Measurements from ENCODE around the gene RGS10.

RGS10 gene

DNA sequence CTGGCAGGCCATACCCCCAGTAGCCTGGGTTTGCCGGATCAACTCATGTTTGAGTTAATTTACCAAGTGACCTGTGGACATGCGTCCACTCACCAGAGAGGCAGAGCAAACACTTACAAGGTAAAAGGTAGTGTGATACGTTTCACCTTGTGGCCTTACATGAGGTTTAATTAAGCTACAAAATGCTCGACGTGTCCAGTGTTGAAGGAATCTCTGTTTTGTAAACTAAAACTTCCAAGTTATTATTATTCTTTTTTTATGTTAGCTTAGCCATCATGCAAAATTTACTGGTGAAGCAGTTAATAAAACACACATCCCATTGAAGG, 42.9 kb downstream of the RGS10 start:
- in situ Hi-C loops (cut with HindIII; ENCODE audit: low sequenced_read_pairs), result loop anchor here (10.0 kb wide), 1 partner anchor 295 kb away; the partner anchor contains the start of gene GRK5

DNA sequence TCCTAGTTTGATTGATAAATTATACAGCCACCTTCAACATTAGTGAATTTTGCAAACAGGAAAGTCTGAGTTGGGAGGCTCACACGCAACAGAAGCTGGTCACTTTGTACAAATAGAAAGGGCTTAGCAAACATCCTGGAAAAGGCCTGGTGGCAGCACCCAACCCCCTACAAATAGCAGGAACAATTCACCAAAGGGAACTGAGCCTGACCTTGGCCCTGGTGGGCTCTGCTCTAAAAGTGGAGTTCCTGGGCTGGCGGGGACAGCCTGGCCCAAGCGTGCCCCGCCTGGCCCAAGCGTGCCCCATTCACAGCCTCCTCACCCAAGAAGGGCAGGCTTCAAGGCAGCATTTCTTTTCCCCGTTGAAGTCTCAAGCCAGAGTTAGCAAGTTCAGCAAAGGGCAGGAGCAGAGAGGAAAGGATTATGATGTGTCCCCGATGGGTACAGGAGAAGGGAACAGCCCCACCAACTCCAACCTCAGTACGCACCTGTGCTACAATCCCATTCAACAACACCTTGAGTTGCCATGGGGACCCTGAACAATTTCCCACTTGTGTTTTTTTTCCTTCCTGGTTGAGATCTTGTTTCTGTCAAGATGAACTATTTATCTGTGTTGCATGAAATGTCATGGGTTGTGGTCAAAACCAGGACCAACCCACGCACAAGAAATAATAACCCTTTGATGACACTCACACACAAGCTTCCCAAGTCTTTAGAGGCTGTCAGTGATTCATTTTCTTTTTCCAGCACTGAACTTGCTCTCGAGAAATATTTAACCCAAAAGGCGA, 43.4 kb downstream of the RGS10 start:
- in situ Hi-C loops (cut with HindIII; ENCODE audit: low sequenced_read_pairs), result loop anchor here (10.0 kb wide), 1 partner anchor 294 kb away; the partner anchor contains the start of gene GRK5

DNA sequence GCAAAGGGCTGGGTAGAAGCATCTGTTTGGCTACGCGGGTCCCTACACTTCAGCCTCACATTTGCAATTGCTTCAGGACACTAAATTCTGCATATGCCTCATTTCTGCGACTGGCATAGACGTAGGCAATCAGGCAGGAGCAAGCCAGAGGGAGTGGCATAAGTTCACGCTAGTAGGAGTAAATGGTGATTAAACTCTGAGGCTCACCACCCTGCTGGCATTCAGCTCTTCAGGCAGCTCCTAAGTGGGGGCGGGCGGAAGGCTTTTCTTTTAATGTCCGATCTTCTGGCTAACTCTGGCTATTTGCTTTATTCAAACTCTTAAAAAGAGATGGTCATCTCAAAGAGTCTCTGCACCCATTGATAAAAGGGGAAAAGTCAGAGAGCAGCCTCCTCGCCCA, 45.3 kb downstream of the RGS10 start:
- in situ Hi-C loops (cut with HindIII; ENCODE audit: low sequenced_read_pairs), result loop anchor here (10.0 kb wide), 1 partner anchor 292 kb away; the partner anchor contains the start of gene GRK5

DNA sequence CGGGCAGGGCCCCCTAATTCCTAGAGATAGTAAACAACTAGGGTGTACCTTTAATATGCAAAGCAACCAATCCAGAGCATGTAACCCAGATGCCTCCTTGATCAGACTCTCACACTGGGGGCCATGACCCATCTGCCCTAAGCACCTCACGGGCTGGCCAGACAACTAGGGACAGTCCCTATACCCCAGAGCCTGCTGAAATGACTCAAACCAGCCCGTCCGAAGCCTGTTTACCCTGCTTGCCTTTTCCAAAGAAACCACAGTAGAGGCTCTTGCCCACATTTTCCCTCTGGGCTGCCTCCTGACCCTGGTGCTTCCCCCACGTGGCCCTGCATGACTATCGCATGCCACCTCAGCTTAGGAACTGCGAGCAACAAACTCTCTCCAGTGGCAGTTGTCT, 46.2 kb downstream of the RGS10 start:
- in situ Hi-C loops (cut with HindIII; ENCODE audit: low sequenced_read_pairs), result loop anchor here (10.0 kb wide), 1 partner anchor 291 kb away; the partner anchor contains the start of gene GRK5

DNA sequence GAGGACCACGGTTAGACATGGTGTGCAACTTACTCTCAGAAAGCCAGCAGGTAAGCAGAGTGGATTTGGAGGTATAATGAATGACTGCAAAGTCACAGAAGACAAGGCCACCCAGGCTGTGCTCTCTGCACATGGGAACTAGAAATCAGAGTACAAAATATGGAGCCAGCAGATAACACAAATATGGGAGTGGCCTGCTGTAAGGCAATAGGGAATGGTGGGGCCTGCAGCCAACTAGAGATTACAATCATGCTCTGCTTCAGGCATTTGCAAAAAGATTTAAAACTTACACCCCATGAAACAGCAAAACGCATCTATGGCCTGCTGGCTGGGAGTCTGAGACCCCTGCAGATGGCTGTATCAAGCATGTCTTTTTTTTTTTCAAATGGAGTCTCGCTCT, 47.0 kb downstream of the RGS10 start:
- in situ Hi-C loops (cut with HindIII; ENCODE audit: low sequenced_read_pairs), result loop anchor here (10.0 kb wide), 1 partner anchor 291 kb away; the partner anchor contains the start of gene GRK5

DNA sequence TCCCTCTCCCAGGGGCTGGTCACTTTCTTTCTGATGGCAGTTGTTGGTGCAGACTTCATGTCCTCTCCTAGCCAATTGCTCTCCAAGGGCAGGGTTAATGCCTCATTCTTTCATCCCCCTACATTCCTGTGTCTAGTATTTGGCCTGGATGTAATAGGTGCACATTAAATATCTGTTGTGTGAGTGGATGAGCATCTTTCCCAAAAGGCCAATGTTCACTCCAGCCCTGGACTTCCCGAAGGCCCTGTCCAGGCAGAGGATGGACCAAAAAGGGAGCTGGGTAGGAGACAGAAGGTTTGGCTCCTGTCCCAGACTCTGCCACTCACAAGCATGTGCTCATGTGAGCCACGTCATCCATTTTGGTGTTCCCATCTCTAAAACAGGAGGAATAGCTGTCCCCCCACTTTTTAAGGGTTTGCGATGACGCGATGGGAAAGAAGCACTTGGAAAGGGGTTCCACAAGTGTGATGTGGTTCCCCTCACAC, 47.5 kb downstream of the RGS10 start:
- in situ Hi-C loops (cut with HindIII; ENCODE audit: low sequenced_read_pairs), result loop anchor here (10.0 kb wide), 1 partner anchor 290 kb away; the partner anchor contains the start of gene GRK5

DNA sequence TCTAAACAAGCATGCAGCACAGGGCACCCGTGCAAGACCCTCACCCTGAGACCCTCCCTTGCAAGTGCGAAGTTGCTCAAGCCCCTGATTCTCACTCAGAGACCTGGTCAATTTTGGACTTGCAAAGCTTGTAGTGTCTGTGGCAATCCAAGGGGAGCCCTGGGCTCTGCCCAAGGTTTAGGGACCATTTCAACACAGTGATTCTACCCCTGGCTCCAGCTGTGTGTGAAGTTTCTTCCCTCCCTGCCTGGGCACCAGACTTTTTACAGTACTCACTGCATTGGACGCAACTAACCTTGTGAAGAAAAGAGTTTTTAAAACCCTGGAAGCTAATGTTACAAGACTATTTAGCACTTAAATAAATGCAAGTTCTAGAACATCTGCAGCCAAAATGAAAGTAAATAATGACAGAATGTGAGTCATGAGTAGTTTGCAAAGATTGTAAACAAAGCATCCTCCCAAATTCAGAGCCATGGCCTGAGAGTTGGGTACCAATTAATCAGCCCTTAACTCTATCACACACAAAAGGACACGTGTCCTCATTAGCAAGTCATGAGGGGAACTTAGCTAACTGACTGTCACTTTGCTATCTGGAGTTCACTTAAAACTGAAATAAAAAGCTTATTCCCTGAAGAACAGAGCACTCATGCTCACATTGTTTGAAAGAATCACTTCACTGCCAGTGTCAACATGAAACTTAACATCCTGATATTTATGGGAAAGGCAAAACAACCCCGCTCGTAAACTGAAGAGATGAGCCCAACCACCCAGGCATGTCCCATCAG, 48.1 kb downstream of the RGS10 start:
- in situ Hi-C loops (cut with HindIII; ENCODE audit: low sequenced_read_pairs), result loop anchor here (10.0 kb wide), 1 partner anchor 290 kb away; the partner anchor contains the start of gene GRK5

DNA sequence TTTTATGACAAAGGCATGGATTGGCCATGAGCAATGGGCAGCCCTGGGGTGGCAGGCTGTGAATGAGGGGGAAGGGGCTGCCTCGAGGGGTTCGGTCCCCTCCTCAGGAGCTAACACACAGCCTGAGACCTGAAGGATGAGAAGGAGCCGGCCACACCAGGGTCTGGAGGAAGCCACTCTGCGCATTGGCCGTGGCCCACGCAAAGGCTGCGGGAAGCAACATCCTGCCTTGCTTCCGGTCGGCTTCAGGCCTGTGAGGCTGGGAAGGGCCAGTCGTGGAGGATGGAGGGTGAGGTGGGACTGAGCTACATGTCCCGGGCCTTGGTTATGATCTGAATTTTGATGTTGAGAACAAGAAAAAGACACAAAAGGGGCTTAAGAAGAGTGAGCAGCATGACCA, 49.4 kb downstream of the RGS10 start:
- in situ Hi-C loops (cut with HindIII; ENCODE audit: low sequenced_read_pairs), result loop anchor here (10.0 kb wide), 1 partner anchor 288 kb away; the partner anchor contains the start of gene GRK5

DNA sequence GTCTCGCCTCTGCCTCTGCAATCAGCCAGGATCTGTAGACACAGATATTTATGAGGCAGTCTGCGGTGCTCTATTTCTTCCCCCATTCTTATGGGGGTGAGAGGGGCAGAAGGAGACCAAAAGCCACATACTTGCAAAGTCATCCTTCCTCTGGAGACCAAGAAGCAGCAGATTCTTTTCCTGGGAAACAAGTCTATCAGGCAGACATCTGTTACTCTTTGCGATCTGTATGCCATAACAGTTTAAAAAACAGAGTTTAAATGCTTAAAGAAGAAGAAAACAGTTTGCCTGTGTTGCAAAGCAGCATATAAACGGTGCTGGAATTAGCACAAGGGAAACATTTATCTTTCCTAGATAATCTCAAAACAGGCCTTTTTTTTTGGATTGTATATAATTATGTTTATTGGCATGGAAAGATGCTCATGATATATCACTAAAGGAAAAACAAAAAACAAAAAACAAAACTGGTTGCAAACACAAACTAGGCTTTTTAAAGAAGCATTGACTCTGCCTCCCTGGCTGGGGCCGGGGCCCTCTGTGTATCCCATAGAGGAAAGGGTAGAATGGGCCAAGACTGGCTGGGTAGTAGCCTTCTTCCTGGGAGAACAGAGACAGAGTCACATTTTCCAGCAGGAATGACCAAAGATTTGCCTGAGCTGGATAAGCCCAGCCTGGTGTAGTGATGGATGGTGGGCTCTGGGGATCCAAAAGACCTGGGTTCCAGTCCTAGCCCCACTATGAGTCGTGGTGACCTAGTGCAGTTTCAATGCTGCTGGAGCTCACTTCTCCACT, 50.4 kb downstream of the RGS10 start:
- in situ Hi-C loops (cut with HindIII; ENCODE audit: low sequenced_read_pairs), result loop anchor here (10.0 kb wide), 1 partner anchor 287 kb away; the partner anchor contains the start of gene GRK5

DNA sequence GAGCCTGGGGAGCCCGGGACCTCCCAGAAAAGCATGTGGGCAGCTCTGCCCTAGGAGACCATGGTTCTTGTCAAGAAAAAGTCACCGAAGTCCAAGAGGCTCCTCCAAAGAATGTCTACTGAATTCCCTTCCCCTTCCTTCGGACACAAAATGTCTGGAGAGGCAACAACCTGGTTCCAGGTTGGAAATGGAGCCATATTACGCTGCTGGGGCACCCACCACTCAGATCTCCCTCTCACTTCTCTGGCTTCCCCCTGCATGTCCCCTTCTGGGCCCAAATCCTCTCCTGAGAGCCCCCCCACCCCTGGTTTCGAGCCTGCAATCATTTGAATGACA, 52.6 kb downstream of the RGS10 start:
- in situ Hi-C loops (cut with HindIII; ENCODE audit: low sequenced_read_pairs), result loop anchor here (10.0 kb wide), 1 partner anchor 285 kb away; the partner anchor contains the start of gene GRK5

DNA sequence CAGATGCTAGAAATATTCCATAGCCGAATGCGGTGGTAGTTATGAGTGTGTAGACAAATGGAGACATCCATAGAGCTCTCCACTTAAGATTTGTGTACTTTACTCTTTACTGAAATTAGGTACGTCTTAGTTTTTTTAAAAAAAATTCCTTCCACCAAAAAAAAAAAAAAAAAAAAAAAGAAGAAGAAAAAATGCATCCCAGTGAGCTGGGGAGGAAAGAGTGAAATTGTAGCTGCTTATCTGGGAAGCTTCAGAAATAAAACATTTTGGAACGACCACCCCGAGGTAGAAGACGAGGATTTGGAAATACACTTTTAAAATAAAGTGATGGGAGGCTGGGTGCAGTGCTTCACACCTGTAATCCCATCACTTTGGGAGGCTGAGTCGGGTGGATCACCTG, 53.8 kb downstream of the RGS10 start:
- in situ Hi-C loops (cut with HindIII; ENCODE audit: low sequenced_read_pairs), result no loop called here

DNA sequence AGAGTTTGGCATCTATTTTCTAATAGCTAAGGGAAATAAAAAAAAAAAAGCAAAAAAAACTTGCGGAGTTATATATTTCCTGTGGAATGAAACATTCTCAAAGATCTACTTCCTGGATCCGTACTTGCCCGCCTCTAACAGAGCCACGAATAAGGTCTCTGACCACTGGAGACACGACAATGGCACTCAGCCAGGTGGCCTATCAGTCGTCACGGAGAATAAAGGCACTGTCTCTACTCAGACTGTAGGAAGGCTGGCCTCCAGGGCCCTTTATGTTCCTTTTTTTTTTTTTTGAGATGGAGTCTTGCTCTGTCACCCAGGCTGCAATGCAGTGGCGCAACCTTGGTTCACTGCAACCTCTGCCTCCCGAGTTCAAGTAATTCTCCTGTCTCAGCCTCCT, 58.7 kb downstream of the RGS10 start:
- in situ Hi-C loops (cut with HindIII; ENCODE audit: low sequenced_read_pairs), result no loop called here

DNA sequence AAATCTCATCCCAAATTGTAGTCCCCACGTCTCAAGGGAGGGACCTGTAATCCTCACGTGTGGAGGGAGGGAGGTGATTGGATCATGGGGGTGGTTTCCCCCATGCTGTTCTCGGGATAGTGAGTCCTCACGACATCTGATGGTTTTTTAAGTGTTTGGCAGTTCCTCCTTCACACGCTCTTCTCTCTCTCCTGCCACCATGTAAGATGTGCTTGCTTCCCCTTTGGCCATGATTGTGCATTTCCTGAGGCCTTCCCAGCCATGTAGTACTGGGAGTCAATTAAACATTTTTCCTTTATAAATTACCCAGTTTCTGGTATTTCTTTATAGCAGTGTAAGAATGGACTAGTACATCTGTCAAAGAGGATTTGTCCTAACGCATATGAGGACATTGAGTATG, 59.5 kb downstream of the RGS10 start:
- in situ Hi-C loops (cut with HindIII; ENCODE audit: low sequenced_read_pairs), result no loop called here

DNA sequence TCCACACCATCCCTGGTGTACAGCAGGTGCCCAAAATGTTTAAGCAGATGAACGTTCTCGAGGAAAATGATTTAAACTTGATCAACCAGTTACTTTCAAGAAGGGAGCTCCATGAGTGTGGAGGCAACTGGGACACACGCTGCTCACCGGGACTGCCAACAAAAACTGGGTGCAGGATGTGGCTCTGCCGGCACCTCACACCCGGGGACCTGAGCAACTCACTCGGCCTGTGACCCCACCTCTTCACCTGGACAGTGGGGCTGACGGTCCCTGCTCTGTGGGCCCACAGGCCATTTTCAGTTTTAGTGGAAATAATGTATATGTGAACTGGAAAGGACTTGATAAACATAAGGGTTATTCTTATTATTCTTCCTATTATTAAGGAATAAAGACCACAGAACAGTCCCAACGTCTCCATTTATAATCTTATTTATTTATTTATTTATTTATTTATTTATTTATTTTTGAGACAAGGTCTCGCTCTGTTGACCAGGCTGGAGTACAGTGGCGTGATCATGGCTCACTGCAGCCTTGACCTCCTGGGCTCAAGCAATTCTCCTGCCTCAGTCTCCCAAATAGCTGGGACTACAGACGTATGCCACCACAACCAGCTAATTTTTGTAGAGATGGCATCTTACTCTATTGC, 60.6 kb downstream of the RGS10 start:
- in situ Hi-C loops (cut with HindIII; ENCODE audit: low sequenced_read_pairs), result no loop called here

DNA sequence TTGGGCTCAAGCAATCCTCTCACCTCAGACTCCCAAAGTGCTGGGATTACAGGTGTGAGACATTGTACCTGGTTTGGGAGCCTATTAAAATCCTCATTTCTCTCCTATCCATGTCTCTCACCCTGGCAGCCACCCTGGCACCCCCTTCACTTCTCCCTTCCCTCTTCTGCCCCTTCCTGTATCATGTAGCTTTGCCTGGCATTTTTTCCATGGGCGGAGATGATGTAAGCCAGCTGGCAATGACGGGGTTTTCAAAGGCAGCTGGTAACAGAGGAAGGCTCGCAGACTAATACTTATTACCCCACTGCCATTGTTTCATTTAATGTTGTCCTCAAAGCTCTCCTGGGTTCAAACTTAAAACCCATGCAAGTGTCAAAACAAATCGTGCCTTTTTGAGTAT, 61.9 kb downstream of the RGS10 start:
- in situ Hi-C loops (cut with HindIII; ENCODE audit: low sequenced_read_pairs), result no loop called here

DNA sequence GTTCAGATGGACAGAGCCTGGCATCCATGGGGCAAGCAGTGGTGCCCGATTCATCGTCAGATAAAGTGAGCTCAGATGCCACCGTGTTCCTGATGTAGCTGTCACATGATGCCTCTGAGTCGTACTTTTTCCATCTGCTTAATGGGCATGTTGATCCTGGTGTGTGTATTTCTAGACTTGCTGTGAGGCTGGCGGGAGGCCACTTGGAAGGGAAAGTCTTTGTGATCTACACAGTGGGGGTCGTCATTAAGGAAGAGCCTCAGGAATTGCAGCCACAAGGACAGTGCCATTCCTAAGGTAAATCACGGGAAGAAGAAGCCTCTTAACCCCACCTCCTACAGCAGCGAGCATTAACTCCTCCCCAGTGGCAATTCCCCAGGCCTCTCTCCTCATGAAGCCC, 63.0 kb downstream of the RGS10 start:
- in situ Hi-C loops (cut with HindIII; ENCODE audit: low sequenced_read_pairs), result loop anchor here (5.0 kb wide), 2 partner anchors 38 to 57 kb away; no protein-coding TSS in a partner anchor

DNA sequence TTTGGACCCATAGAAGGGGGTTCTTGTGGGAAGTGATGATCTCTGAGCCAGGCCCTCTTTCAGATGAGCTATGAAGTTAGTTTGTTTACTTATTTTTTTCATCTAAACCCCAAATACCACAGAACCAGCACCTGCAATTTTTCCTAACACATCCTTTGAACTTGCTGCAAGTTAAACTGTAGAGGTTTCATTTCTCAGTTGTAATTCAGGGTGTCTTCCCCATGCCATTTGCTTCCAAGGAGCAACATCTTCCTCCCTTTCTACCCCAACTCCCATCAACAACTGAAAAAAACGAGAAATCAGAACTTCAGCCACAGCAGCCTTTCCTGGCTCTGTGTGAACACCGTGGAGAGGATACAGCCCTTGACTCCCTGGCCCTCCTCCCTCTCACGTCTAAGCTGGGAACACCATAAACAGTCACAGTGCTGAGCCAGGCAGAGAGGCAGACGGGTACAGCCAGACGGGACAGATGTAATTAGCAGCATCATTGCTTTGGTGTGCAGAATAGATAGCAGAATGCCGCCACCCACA, 63.6 kb downstream of the RGS10 start:
- in situ Hi-C loops (cut with HindIII; ENCODE audit: low sequenced_read_pairs), result loop anchor here (5.0 kb wide), 2 partner anchors 38 to 57 kb away; no protein-coding TSS in a partner anchor

DNA sequence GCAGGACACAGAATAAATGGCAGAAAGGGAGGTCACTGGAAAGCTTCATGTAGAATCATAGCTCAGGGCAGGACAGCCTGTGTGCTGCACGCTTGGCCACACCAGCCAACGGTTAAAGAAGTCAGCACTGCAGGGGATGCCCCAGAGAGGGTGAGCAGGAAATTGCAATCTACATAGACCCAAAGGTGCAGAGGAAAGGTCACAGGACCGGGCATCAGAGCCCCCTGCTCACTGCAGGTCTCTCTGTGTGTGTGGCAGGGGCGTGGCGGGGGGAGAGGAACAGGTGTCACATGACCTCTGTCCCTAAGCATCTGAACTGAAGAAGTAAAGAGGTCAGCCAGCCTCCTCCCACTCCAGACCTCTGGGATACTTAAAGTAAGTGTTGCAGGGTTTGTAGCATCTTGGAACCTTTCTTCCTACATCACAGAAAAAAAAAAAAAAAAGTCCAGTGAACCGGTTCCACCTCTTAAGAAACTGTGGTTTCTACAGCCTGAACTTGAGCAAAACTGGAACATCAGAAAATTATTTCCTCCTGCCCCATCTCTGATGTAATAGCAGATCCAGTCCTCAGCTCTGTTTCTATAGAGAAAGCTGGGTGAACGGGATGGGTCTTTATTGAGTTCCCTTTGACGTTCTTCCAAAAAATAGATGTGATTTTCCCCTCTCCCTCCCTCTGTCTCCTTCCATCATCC, 64.3 kb downstream of the RGS10 start:
- in situ Hi-C loops (cut with HindIII; ENCODE audit: low sequenced_read_pairs), result loop anchor here (5.0 kb wide), 2 partner anchors 39 to 56 kb away; no protein-coding TSS in a partner anchor

DNA sequence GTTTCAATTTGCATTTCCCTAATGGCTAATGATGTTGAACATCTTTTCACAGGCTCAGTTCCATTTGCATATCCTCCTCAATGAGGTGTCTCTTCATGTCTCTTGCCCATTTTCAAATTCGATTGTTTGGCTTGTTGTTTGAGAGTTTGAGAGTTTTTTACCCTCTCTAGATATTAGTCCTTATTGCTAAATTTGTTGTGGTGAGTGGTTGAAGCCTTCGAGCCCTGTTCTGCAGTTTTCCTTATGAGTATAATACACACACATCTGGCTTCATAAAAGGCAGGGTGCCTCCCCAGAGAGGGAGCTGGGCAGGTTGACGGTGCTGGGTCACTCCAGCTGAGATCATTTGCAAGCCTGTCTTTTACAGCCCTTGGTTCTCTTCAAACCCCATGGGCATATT, 65.1 kb downstream of the RGS10 start:
- in situ Hi-C loops (cut with HindIII; ENCODE audit: low sequenced_read_pairs), result loop anchor here (5.0 kb wide), 2 partner anchors 40 to 55 kb away; no protein-coding TSS in a partner anchor
